Fibroblast of the conjunctiva (primary cell): ENCODE data around the gene PLEKHG4.

ENCODE experiments used
- DNase-seq: peaks from one replicate; pipeline ENCODE4 v3.0.0-alpha.2; 2010; ENCODE audit warnings: low read depth

PLEKHG4 gene

DNA sequence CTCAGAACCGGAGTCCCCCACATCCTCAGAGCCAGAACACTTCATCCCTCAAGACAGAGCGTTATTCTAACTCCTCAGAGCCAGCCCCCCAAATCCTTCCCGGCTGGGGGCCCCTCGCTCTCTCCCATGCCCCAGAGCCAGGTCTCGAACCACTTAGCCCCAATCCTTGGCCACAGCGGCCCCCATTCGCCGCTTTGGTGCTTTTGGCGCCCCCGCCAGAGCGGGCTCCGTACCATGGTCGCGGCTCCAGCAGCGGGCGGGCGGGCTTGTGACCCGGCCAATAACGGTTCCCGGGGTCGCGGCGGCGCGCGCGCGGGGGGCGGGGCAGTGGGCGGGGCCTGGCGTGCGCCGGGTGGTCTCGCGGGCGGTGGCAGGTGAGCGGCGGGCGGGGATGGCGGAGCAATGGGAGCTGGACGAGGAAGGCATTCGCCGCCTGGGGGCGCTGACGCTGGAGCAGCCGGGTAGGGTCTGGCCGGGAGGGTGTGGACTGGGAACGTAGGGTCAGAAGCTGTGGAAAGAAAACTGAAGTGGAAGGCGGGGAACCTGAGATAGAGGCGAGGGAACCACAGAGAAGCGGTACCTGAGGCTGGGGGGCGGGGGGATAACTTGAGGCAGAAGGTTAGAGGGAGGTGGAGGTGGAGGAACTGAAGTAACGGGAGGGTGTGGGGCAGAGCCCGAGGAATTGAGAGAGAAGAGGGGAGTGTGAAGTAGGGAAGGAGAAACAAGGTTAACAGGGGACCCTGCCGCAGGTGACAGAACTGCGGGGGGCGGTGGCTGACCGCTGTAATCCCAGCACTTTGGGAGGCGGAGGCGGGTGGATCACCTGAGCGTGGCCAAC, 47.4 kb downstream of the PLEKHG4 start, which contains the start of the genes KCTD19 and LRRC36:
Gene KCTD19 (minus strand): TSS at position 270 of the 838 bp plus-strand sequence. CDS start 34 bp downstream, at position 236.
Gene LRRC36 (plus strand): TSS at position 344 of the 838 bp plus-strand sequence. CDS start 48 bp downstream, at position 392.
- DNase-seq: no peak

GRCh38 chr16:67327743-67328142, 48.4 kb downstream of the PLEKHG4 start:
- DNase-seq: no peak

- no peak for DNase-seq
These were observed 50.6 kb downstream of the PLEKHG4 start for GRCh38 chr16:67329901-67330300.

DNA sequence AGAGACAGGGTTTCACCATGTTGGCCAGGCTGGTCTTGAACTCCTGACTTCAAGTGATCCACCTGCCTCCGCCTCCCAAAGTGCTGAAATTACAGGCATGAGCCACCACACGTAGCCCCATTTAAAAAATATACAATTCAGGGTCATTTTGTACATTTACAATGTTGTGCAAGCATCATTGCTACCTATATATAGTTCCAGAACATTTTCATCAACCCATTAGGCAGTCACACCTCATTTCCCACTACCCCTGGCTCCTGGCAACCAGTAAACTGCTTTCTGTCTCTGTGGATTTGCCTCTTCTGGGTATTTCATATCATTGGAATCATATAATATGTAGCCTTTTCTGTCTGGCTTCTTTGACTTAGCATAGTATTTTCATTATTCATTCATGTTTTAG, 54.0 kb downstream of the PLEKHG4 start:
- no peak for DNase-seq

GRCh38 chr16:67336116-67336515, 56.8 kb downstream of the PLEKHG4 start:
- DNase-seq: no peak

DNA sequence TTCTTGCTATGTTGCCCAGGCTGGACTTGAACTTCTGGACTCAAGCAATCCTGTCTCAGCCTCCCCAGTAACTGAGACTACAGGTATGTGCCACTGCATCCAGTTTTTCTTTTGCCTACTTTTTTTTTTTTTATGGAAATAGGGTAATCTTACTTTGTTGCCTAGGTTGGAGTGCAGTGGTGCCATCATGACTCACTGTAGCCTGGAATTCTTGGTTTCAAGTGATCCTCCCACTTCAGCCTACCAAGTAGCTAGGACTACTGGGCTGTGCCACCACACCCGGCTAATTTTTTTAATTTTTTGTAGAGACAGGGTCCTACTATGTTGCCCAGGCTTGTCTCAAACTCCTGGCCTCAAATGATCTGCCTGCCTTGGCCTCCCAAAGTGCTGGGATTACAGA, 57.3 kb downstream of the PLEKHG4 start:
- no peak for DNase-seq
